Measurements from ENCODE around the gene MUC13.

DNA sequence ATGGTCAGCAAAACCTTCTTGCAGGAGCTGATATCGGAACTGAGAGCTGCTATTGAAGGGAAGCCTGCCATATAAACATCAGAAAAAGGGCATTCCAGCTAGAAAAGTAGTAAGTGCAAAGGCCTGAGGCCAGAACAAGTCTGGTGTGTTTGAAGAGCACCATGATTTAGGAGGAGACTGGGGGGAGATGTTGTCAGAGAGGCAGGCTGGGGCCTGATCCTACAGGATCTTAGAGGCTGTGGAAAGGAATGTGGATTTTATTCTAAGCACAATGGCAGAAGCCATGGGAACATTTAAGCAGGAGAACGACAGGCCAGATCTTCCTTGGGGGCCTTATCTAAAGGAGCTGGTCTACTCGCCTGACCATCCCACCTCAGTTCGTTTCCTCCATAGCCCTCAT is 5.1 kb upstream of the MUC13 start:
- TF ChIP-seq, protein P1, sequence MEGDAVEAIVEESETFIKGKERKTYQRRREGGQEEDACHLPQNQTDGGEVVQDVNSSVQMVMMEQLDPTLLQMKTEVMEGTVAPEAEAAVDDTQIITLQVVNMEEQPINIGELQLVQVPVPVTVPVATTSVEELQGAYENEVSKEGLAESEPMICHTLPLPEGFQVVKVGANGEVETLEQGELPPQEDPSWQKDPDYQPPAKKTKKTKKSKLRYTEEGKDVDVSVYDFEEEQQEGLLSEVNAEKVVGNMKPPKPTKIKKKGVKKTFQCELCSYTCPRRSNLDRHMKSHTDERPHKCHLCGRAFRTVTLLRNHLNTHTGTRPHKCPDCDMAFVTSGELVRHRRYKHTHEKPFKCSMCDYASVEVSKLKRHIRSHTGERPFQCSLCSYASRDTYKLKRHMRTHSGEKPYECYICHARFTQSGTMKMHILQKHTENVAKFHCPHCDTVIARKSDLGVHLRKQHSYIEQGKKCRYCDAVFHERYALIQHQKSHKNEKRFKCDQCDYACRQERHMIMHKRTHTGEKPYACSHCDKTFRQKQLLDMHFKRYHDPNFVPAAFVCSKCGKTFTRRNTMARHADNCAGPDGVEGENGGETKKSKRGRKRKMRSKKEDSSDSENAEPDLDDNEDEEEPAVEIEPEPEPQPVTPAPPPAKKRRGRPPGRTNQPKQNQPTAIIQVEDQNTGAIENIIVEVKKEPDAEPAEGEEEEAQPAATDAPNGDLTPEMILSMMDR (IDR thresholded peaks at IDR 0.05): no peak
- TF ChIP-seq POLR2AphosphoS5 (IDR thresholded peaks at IDR 0.05) (no peak), POLR2A (IDR thresholded peaks at IDR 0.05) (no peak)

Measured in breast epithelium (tissue), 3 donors.